Stimulated activated CD8-positive, alpha-beta memory T cell treated with anti-CD3 and anti-CD28 coated beads, Interleukin-4, amount 100 ng/mL, for 1 hour (primary cell): ENCODE data around the gene GPR42.

Experiments
- DNase-seq, 2 donors: peaks; one replicate each; pipeline ENCODE4 v3.0.0-alpha.2; 2020; ENCODE audit warnings: low read depth in 2 of 2, low spot score in 1 of 2

GPR42 gene

DNA sequence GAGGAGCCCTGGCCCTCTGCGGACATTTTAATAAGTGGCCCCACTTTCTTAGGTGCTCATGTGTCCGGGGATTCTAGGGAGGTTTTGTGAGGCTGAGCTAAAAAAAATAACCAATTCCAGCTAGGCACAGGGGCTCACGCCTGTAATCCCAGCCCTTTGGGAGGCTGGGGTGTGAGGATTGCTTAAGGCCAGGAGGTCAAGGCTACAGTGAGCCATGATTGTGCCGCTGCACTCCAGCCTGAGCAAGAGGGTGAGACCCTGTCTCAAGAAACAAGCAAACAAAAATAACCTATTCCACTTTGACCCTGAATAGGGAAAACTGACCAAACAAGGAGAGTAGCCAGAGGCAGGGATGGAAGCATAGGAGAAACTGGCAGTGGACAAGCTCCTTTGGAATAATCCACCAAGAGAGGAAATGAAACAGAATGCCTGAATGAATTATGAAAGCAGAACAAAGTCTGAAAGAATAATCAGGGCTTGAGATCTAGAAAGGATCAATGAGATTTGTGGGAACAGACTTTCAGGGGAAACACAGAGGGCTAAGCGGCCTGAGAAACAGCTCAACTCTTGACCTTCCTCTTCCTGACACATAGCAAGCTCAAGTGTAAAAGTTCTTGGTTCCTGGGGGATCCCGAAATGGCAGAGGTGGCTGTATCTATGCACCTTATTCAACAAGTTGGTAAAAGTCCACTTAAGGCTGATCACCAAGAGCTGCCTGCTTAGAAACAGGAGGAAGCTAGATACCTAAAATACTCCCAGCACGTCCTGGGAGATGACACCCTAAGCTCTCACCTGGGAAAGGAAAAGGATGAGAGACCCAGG lies 47.1 kb downstream of the GPR42 start:
- DNase-seq: no peak

DNA sequence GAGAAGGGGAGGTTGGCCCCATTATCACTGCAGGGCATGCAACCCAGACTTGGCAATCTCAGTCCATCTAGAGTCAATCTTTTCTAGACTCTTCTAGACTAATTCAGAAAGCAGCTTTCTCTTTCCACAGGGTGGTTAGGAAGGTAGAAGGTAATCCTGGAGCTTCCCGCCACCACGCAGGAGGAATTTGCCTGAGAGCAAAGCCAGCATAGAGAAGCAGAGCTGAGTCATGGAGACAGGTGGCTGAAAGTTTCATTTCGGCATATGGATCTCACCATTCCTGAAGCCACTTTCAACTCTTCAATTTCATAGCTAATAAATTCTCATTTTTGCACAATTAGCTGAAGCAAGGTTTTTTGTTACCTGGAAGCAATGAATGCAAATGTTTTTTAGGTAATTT lies 48.2 kb downstream of the GPR42 start:
- no peak for DNase-seq

- no peak for DNase-seq
These were observed 48.9 kb downstream of the GPR42 start for GRCh38 chr19:35419805-35420204.

DNA sequence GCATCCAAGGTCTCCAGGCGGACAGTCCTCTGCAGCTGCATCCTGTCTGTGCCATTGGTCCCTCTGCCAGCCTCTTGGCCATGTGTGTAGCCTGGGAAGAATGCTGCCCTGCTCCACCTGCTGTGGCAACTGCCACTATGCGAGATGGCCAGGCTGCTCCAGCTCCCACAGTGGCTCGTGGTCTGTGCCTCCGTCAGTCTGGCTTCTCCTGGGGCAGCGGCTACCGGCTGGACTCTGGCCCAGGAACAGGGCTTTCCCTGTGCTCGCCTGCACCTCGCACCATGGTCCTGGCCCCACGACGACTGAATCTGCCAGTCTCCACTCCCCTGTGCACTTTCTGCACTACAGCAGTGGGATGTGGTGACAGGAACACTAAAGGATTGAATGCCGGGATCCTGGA lies 50.5 kb downstream of the GPR42 start:
- no peak for DNase-seq
